ENCODE results near the gene TMPRSS15.
"Not testable (repeated sequence)": the region's sequence is repeated elsewhere in the genome, so short reads cannot be mapped to it uniquely, and the experiment has no call there.

Gene TMPRSS15

DNA sequence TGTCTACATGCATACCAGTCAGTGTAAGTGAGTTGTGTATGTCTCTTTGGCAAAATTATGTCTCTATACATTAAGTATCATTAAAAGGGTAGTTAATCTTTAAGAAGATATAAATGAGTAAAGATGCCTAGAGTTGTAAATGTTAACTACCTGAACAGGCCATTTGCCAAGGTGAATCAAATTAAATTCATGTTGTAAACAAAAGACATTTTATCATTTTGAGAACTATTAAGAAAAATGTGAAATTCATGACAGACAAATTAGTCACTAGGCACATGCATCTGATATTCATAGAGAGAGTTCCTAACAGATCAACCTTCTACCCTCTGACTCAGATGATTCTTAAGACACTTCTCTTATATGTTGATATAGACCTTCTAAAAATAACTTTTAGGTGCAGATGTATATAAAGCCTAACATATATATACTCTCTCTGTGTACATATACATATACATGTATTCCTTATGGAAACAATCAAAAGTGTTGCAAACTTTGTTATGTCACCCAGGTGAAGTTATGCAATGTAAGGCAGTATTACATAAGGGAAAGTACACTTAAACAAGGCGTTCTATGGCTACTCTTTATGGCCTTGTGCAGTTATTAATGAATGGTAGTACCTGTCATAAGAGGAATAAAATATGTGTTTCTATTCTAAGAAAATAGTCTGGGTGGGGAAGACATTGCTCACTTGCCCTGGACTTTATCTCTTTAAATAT, at the start of gene TMPRSS15:
TSS of gene TMPRSS15 (minus strand) at position 51 of the 716 bp plus-strand sequence. CDS start 163 bp downstream, outside the sequence.
- DNase-seq, result no peak

DNA sequence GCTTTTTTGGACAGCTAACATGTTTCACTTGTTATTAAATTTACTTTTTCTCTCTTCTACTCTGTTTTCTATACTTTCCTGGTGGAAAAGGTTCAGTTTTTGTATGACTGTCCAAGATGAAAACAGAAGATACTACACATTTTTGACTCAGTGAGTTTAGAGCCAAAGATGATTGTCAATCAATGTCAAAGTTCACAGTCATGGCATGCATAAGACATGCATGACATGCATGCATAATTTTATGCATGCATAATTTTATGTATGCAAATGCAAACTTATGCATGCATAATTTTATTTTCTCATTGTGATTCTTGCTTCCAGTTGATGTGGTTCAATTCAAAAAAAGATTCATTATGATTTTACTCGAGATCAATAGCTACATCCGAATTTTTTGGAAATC, 48.1 kb upstream of the TMPRSS15 start:
- no peak for DNase-seq

DNA sequence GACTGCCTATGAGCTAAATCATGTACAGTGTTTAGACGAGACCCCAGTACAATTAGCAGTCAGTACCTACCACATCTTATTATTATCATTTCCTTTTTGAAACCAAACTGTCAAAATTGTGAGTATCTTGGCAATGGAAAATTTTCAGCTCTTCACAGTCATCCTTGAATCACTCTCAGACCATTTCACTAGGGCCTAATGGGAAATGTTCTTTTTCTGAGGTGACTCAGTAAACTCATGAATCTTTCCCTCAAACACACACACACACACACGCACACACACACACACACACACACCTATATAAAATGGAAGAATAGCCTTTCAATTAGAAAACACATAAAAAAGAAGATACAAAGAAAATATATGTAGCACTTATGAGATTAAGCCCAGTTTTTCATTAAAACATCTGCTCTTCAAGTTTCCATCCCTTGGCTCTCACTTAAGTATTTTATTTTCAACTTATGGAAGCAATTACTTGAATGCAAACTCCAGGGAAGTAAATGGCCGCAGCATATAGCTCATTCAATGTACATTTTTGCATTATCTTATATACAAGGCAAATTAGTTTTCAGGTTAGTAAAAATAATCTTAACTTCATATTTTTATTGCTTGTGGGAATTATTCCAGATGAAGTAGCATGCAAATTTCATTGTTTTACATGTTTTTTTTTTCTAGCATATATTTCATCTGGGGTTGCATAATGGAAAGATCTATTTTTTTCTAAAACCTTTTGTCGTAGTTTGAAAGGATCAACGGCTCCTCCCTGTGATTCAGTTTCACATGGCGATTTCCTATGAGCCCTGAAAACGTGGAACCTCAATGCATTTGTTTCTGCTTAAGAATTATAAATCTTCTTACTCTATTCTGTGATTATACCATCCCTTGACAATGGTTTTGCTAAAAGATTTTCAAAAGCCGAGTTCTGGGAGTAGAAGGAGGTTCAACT, 46.3 kb upstream of the TMPRSS15 start:
- no peak for DNase-seq

DNA sequence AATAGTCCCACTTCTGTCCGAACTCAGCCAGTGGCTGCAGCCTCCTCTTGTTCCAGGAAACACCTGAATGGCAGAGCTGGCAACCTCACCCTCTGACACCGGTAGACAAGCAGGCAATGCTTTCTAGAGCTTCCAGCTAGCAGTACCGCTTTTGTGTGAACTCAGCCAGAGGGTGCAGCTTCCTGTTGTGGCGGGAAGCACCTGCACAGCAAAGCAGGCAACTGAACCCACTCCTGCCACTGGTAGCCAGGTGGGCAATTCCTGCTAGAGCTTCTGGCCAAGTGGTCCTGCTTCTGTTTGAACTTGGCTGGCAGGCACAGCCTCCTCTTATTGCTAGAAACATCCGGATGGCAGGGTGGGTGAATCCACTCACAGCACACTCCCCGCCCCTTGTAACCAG, 40.1 kb upstream of the TMPRSS15 start:
- DNase-seq, result no peak

DNA sequence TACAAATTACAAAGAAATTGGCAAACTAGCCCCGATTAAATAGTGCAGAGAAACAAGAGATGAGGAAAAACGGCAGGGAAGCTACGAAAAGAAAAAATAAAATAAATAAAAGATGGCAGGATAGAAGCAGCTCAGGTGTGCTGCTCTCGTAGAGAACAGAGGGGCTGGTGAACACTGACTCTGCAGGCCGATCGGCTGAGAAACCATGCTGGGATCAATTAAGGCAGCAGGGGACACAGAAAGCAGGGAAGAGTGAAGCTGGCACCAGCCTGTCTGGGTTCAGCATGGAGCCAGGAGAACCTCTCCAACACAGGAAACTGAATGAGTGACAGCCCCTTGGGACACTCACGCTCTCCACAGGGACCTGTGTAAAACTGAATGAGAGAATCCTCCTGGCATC, 39.5 kb upstream of the TMPRSS15 start:
- DNase-seq, result no peak

DNA sequence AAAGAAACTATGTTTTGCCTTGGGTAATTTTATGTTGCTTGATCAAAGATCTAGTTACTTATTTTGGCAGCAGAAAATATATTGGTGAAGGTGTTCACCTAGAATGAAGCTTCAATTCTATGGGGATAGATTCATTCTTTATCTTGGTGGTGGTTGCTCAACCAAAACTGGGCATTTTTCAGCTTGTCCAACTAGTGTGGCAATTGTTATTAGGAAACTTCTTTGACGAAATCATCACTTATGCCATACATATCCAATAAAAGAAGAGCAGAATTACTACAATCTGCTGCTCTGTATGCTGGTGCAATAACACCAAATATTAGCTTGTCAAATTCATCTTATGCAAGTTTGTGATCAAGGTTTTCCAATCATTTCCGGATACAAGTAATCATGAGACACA, 26.8 kb upstream of the TMPRSS15 start:
- DNase-seq, result no peak

DNA sequence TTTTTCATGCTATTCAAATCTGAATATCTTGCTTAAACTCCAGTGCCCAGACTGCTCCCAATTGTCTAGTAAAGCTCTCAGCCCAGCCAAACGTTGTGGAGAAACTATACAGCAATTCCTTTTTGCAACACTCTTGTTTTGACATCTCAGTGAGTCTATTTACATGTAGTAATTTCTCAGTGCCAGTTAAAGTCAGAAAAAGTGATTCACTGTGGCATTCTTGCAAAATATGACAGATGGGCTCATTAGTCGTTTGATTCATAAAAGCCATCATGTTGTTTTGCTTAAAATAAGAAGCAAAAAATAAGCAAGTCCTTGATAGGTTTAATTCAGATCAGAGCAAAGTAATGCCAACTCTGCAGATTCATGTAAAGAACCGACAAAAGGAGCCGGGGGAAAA, 20.7 kb upstream of the TMPRSS15 start:
- no peak for DNase-seq

DNA sequence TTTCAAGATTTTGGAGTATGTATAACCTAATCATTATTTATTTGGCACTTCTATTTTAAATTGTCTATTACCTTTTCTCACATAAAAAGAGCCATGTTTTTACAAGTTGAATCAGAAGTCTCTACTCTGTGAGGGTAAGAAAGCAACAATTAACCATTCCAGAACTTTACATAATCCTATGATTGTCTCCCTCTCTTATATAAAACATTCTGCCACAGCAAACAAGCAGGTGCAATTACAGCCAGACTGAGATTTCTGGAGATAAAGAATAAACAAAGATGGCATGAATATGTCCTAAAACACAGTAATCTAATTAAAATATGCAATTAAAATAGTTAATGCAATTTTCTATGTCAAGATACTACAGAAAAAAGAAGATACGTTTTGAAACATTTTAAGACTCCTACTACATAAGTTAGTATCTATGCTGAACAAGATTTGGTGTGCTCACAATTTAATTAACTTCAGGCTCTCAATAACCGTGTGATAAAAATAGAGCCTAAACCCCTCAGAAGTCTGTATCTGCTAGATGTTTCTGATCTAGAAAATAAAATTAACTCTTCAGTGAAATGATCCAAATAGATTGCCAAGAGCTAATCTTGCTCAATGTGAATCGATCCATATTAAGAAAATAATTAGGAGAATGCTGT, 13.7 kb upstream of the TMPRSS15 start:
- DNase-seq, result no peak

DNA sequence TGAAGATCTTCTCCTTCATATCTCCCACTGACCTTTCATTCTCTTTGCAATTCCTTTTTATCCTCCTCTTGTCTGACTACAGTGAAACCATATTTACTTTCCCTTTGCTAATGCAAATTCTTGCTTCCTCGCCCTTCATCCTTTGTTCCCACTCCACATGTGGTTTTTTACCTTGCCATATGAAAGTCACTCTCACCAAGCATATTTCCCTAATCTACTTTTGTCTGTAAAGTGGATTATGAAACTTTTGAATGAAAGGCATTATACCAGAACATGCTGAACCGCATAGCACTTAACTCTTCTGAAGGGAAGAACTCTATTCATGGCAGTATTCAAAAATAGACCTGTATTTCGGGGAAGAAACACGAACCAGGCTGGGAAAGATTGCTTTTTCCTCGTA, 8.0 kb upstream of the TMPRSS15 start:
- no peak for DNase-seq

DNA sequence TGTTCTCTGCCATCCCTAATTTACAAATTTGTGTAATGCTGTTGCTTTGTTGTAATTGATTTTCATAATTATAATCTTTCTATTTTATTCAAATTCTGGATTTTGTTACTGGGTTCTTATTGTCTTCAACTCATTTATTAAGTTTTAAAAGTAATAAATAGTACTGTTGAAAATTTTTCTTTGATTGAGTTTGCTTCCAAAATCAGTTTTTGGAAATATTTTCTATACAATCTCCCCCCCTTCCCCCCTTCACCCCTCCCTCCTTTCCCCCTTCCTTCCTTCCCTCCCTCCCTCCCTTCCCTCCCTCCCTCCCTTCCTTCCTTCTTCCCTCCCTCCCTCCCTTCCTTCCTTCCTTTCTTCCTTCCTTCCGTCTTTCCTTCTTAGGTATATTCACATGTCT, 6.0 kb upstream of the TMPRSS15 start:
- no peak for DNase-seq

DNA sequence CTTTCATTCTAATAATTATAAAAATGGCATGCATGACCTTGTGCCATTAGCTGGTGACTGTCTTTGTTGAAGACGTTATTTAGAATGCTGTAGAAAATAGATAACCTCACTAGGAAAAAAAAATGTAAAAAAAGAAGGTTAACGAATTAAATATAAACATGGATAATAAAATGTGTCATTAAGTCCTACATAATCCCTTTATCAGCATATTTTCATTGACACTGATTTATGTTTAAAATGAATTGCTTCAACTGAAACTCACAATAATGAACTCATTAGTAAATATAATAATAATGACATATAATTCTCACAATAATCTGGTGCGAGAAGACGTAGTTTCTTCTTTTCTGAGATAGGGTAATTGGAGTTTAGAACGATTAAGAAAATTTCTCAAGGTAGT, 4.7 kb downstream of the TMPRSS15 start:
- DNase-seq, result no peak

DNA sequence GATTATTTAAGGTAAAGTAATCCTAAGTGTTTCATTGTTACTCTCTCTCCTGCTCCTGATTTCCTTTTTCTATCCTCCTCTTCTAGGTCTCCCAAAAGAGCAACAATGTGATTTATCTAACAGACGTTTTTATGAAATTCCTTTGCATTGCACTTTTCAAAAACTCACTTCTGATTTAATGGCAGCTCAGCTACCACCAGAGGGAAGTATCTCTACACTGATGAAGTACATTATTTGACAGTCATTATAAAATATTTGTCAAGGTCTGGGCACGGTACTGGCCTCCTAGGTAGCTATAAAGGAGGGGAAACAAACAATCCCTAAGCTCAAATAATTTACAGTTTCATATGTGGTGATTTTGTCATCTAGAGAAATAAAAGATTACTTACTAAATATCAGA, 15.6 kb downstream of the TMPRSS15 start:
- no peak for DNase-seq

DNA sequence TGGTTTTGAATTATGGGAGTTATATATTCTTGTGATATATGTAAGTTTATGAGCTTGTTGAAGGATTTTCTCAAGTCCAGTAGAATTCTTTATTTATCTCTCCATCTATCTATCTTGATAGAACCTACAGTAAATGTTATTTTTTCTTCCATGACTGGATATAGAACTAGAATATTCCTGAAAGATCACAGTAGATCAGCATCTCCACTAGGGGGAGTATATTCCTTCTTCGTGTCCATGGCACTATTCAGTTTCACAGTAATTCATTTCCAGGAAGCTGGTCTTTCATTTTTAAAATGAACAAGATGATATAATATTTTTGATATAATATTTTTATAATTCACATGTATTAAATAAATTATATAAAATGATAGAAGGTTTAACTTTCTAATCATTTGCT, 18.8 kb downstream of the TMPRSS15 start:
- DNase-seq, result no peak

DNA sequence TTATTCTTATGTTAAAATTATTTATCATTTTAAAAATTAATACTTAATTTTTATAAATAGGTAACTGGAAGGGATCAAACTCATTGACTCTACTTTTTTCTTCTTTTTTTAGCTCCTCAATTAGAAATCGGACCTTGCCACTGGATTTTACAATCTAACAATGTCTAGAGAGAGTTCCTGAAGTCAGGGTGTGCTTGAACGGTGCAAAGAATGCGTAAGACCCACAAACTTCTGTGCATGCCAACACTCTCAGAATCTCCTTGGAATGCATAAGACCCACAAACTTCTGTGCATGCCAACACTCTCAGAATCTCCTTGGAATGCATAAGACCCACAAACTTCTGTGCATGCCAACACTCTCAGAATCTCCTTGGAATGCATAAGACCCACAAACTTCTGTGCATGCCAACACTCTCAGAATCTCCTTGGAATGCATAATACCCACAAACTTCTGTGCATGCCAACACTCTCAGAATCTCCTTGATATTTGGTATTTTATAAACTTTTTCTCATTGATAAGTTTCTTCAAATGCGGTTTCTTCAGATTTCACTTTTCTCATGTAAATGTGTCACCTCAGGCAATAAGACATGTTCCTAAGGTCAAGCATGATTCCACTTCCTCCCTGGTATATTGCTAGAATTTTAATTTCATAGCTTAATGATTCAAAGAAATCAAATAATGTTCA, 20.5 kb downstream of the TMPRSS15 start:
- not testable (repeated sequence) for DNase-seq

DNA sequence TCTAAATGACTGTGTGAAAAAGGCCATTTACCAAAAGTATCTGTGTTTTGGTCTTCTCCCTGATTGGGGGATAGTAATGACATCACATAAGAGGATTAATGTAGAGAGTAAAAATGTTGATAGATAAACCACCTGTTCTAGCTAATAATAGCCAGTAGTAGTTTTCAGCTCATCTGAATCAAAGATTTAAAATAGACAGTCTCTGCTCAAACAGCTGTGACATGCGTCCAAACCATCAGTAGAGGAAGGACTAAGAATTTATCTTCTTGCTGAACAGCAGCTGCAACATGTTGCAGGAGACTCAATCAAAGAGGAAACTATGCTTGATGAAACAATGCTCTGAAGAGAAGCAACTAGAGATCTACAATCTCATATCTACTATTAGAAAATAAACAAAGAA, 21.4 kb downstream of the TMPRSS15 start:
- no peak for DNase-seq

DNA sequence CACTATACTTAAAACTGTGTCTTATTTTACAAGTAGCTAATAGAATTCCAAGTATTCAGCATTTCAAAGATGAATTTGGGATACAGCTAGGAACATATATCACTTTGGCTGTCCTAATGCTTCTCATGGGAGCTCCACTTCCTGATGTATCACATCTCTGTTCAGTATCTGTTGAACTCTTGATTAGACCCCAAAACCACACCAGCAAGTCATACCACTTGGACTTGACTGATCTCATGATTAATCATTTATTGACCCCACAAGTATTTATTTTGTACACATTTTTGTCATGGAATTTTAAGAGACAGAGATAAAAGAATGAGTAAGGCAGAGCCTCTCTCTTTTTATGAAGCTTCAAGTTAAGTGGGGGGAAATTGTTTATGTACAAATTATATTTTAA, 30.0 kb downstream of the TMPRSS15 start:
- no peak for DNase-seq

DNA sequence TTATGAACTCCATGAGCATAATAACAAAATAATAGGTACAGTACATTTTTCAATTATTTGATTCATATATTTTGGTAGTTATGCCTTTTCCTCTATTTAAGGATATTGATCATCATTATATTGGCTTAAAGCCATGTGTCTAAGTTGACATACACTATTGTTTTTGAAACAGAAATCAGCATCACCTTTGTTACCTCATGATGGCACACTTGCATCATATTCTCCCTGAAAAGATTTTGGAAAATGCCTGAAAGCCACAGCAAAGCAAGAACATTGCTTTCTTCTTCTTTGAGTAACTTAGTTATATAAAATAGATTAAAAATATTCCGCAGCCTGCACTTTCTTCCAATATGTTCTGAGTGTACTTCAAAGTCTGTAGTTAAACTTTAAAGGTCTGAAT, 33.3 kb downstream of the TMPRSS15 start:
- DNase-seq, result no peak

DNA sequence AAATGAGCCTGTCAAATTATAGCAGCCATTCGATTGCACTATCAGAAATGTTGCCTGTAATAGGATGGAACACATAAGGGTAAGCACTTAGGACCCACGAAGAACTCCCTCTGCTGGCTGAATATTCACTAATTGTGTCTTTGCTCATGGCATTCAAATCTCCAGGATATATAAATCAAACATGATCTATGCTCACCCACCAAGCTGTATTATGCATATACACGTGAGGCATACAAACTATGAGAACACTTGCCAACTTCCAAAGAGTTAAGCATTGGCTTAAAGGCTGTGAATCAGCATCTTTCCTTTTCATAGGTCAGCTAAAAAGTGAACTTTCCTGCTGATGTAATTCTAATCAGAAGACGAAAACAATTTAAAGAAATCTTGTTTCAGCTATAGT, 34.5 kb downstream of the TMPRSS15 start:
- no peak for DNase-seq

DNA sequence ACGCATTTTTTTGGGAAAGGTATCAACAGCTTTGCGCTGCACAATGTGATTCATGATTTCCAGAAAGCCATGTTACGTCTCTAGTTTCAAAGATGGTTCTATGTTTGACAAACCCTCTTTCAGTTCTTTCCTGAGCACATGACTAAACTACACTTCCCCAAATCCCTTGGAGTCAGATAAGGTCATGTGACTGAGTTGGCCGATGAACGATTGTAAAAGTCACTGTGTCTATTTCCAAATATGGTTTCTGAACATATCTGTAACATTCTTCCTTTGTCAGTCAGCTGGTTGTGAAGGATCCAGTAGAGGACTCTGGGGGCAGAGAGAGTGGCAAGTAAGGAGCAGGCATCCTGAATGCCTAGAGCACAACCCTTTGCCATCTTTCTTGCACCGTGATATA, 35.4 kb downstream of the TMPRSS15 start:
- no peak for DNase-seq

DNA sequence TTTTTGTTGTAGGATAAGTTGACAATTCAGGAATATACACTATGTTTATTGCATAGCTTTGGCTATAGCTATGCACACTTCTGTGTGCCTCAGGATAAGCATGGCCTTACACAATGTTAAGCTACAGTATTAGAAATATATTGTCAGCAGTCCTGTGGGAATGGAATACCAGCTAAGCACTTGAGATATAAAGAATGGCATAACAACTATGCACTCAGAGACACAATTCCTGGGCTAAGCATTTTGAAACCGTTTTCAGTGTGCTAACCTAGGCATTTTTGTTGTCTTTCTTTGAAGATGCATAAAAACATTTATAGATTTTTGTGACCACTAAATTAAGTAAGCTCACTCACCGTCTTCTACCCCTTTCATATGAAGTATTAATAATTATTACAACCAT, 46.8 kb downstream of the TMPRSS15 start:
- DNase-seq, result no peak

DNA sequence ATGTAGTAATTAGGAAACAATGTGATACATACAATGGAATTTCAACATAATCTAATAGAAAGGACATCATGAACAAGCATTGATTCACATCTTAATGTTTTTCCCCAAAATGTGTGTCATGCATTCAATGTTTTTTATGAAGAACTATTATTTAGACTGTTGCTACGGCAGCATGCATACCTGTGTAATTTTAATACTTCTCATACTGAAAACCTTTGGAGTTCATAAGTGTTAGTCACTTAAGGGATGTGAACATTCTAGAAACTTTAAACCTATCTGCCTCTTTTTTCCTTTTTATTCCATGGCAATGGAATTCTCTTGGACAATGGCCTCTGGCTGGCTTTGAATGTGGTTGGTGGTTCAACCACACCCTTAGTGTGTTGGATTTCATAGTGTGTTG, 48.6 kb downstream of the TMPRSS15 start:
- DNase-seq, result no peak

DNA sequence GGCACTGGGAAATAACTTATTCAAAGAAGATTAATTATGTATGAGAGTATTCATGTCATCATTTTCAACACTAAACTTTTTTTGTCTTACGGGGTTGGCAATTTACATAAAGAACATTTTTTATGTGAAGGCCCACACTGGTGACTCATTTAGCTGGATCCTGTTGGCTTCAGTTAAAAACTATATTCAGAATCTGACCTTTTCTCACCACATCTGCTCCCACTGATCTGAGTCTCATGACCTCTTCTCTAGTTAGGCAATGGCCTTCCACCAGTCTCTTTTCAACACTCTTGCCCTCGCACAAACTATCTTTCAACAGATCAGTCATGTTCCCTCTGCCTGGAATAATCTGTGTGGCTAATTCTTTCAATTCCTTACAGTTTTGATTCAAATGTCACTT, 53.4 kb downstream of the TMPRSS15 start:
- DNase-seq, result no peak

DNA sequence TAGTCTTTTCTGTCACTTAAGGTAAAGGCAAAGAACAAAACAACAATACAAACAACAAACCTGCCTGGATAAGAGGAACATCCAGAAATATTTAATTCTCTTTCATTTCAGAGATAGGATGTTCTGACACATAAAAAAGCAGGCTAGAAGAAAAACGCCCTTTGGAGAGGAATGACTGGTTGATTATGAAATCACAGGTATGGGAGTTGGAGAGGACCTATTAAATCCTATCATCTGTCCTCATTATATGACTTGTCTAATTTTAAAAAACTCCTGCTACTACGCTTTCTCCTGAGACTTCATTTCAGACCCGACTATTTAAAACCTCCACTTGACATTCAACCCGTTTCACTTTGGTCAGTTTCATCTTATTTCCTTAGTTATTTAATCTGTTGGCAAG, 54.1 kb downstream of the TMPRSS15 start:
- no peak for DNase-seq
